Calu3 (cell line): ENCODE measurements around the gene ASTN2. TPM values are rescaled to one million over a fixed set of nuclear protein-coding genes. Genes with fewer than 3 reads are reported as not detected.
"Not testable (repeated sequence)": the region's sequence is repeated elsewhere in the genome, so short reads cannot be mapped to it uniquely, and the experiment has no call there.

Experiments
- BruUV-seq: library from RNA; stranded (reverse); fragments of 400-500 nt; replicated peaks from 2 replicates; lab custom pipeline; 2021; lab: Mats Ljungman, UMichigan
- CTCF ChIA-PET: fragments of 300-600 bp; sonication (Branson Sonifier 250); formaldehyde crosslinking; loops from one replicate; lab custom pipeline; 2022; ENCODE audit warnings: antibody characterized with exemption; lab: Charles Lee
- DNase-seq: peaks from one replicate; pipeline ENCODE4 v3.0.0; 2022
- H3K27ac Mint-ChIP-seq: one replicate; pipeline ENCODE4 v1.8.0; 2022; ENCODE audit warnings: mixed read lengths; ENCODE audit not compliant: unreplicated experiment
- H3K27me3 Mint-ChIP-seq: one replicate; pipeline ENCODE4 v1.8.0; 2022; ENCODE audit warnings: mixed read lengths; ENCODE audit not compliant: unreplicated experiment
- H3K36me3 Mint-ChIP-seq: one replicate; pipeline ENCODE4 v1.8.0; 2022; ENCODE audit warnings: mild to moderate bottlenecking, moderate library complexity, mixed read lengths; ENCODE audit not compliant: insufficient read depth, unreplicated experiment
- H3K4me1 Mint-ChIP-seq: one replicate; pipeline ENCODE4 v1.8.0; 2022; ENCODE audit warnings: mild to moderate bottlenecking, low read depth, mixed read lengths; ENCODE audit not compliant: unreplicated experiment
- H3K4me3 Mint-ChIP-seq: one replicate; pipeline ENCODE4 v1.8.0; 2022; ENCODE audit warnings: mild to moderate bottlenecking, low read depth, moderate library complexity, mixed read lengths; ENCODE audit not compliant: unreplicated experiment
- H3K9me3 Mint-ChIP-seq: one replicate; pipeline ENCODE4 v1.8.0; 2022; ENCODE audit warnings: low read depth, mixed read lengths; ENCODE audit not compliant: unreplicated experiment
- intact Hi-C: fragments of 100-400 bp; cut with micrococcal nuclease; formaldehyde crosslinking; loops from one replicate; pipeline ENCODE4 v1.10.0; 2022; ENCODE audit not compliant: unreplicated experiment
- total RNA-seq: library from RNA; stranded (reverse); gene quantifications from 2 replicates; pipeline ENCODE4 v1.2.3, GENCODE V29; 2022
- TF ChIP-seq, protein P1 (sequence below): fragments of 200-600 bp; IDR thresholded peaks from one replicate; pipeline ENCODE4 v1.8.0; 2022; ENCODE audit warnings: antibody characterized with exemption; ENCODE audit not compliant: unreplicated experiment

Gene ASTN2
- total RNA-seq, 1 experiment from 2014 or later, result 1.7 TPM

DNA sequence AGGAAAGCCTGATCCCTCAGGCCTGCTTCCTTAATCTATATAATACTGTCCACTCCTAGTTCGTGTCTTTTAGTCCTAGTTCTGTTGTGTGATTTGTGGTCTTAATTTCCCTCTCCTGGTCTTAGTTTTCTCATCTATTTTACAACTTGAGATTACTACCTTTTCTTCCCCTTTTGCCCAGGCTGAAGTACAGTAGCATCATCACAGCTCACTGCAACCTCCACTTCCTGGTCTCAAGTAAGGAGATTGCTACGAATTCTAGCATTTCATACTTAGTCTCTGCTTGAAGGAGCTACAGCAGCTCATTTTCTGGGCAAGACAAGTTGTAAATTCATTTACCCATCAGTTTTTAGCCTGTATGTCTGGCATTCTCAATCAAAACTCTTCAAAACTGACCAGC lies 722.2 kb downstream of the ASTN2 start:
- Mint-ChIP-seq H3K4me3 (no peak overlapping the region), H3K4me1 (peaks cover 11% of the 10 kb centered on the region), H3K27me3 (peaks cover 9% of the 10 kb centered on the region), H3K27ac (no peak overlapping the region), H3K36me3 (peaks cover 2% of the 10 kb centered on the region), H3K9me3 (peaks cover 3% of the 10 kb centered on the region)
- TF ChIP-seq, protein P1, sequence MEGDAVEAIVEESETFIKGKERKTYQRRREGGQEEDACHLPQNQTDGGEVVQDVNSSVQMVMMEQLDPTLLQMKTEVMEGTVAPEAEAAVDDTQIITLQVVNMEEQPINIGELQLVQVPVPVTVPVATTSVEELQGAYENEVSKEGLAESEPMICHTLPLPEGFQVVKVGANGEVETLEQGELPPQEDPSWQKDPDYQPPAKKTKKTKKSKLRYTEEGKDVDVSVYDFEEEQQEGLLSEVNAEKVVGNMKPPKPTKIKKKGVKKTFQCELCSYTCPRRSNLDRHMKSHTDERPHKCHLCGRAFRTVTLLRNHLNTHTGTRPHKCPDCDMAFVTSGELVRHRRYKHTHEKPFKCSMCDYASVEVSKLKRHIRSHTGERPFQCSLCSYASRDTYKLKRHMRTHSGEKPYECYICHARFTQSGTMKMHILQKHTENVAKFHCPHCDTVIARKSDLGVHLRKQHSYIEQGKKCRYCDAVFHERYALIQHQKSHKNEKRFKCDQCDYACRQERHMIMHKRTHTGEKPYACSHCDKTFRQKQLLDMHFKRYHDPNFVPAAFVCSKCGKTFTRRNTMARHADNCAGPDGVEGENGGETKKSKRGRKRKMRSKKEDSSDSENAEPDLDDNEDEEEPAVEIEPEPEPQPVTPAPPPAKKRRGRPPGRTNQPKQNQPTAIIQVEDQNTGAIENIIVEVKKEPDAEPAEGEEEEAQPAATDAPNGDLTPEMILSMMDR, result no peak
- CTCF ChIA-PET, result no interaction called here
- BruUV-seq, result no TSS peak
- intact Hi-C loops, result no loop called here
- DNase-seq, result no peak

DNA sequence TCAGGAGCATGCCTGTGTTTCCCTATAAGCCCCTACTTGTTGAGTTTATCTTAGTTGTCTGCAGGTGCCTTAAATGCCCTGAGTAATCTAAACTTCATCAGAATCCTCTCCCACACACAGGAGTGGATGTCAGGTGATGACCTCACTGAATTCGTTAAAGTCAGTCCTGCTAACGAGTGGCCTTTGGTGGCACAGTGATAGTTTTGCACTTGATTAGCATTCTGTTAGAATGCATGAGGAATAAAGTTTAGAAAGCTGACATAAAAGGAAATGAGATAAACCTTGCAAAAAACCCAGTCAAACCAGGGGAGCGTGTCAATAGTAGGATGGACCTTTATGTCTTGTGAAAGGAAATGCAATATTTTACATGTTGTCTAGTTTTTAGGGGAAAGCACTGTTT lies 723.2 kb downstream of the ASTN2 start:
- TF ChIP-seq, protein P1, result no peak
- no peak overlapping the region for H3K4me3 Mint-ChIP-seq
- peaks cover 12% of the 10 kb centered on the region for H3K4me1 Mint-ChIP-seq
- peaks cover 3% of the 10 kb centered on the region for H3K9me3 Mint-ChIP-seq
- intact Hi-C loops, result no loop called here
- no peak overlapping the region for H3K27ac Mint-ChIP-seq
- peaks cover 16% of the 10 kb centered on the region for H3K27me3 Mint-ChIP-seq
- peaks cover 12% of the 10 kb centered on the region for H3K36me3 Mint-ChIP-seq
- DNase-seq, result no peak
- no TSS peak for BruUV-seq
- CTCF ChIA-PET, result no interaction called here

DNA sequence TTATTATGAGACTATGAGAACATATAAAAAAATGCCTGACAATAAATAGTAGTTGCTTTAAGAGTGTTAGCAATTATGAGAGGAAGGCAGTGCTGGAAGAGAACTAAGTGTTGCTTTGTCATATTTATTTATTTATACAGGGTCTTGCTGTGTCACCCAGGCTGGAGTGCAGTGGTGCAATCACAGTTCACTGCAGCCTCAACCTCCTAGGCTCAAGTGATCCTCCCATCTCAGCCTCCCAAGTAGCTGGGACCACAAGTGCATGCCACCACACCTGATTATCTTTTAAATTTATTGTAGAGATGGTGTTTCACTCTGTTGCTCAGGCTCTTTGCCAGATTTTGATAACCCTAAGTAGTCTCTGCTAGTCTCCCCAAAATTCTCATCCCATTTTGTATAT lies 724.1 kb downstream of the ASTN2 start:
- intact Hi-C loops, DNase-seq, H3K4me3 Mint-ChIP-seq, CTCF ChIA-PET, H3K9me3 Mint-ChIP-seq, H3K27ac Mint-ChIP-seq, BruUV-seq: not testable (repeated sequence)
- Mint-ChIP-seq H3K27me3 (peaks cover 16% of the 10 kb centered on the region), H3K36me3 (peaks cover 12% of the 10 kb centered on the region), H3K4me1 (peaks cover 12% of the 10 kb centered on the region)

DNA sequence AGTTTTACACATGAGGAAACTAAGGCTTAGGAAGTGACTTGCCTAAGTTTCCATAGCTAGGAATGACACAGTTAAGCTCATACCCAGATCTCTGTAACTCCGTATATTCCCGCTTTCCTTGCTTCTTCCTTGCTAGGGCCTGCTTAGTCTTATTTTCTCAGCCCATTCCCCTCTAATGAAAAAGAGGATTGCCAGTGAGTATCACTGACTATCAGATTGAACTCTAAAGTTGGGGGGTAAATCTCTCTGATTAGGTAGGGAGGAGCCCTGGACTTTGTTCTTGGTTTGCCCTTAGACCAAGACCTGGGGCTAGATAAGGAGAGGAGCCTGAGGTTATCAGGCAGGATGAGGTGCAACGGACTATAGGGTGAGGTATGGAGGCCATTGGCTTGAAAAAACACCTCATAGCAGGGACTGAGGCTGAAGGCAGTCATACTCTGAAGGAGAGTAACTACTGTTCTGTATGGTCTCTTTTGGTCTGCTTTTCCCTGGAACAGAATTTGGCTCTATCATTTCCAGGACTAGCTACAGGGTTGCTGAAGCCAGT lies 725.3 kb downstream of the ASTN2 start:
- no peak overlapping the region for H3K4me3 Mint-ChIP-seq
- intact Hi-C loops, result no loop called here
- TF ChIP-seq, protein P1, result no peak
- no TSS peak for BruUV-seq
- peaks cover 16% of the 10 kb centered on the region for H3K27me3 Mint-ChIP-seq
- H3K4me1 Mint-ChIP-seq, result peaks cover 12% of the 10 kb centered on the region
- H3K27ac Mint-ChIP-seq, result no peak overlapping the region
- no peak for DNase-seq
- CTCF ChIA-PET, result no interaction called here
- H3K9me3 Mint-ChIP-seq, result no peaks in the 10 kb centered on the region
- H3K36me3 Mint-ChIP-seq, result peaks cover 12% of the 10 kb centered on the region

DNA sequence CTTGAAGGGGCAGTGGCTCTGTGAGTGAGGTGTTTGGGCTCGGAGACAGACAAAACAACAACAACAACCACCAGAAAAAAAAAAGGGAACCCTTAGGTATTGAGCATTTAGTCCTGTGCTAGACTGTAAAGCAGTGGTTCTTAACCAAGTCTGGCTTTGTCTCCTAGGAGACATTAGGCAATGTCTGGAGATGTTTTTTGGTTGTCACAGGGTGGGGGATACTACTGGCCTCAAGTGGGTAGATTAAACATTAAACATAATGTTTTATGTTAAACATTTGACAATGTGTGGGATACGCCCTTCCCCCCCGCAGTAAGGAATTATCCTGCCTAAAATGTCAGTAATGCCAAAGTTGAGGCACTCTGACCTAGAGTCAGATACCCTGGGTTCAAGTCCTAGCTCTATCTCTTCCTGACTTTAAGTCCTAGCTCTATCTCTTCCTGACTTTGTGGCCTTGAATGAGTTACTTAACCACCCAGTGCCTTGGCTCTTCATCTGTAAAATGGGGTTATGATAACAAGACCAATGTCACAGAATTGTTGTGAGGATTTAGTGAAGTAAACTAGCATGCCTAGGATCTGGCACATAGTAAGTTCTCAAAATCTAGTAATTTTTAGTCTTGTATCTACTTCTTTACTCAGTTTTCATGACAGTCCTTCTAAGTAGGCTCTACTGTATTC lies 725.9 kb downstream of the ASTN2 start:
- H3K4me1 Mint-ChIP-seq, result peaks cover 12% of the 10 kb centered on the region
- CTCF ChIA-PET, result no interaction called here

More for the DNA sequence above, 725.9 kb downstream of the ASTN2 start:
- peaks cover 16% of the 10 kb centered on the region for H3K27me3 Mint-ChIP-seq
- DNase-seq, result no peak
- no TSS peak for BruUV-seq
- no peak overlapping the region for H3K27ac Mint-ChIP-seq
- no peaks in the 10 kb centered on the region for H3K9me3 Mint-ChIP-seq
- TF ChIP-seq, protein P1, result no peak
- H3K36me3 Mint-ChIP-seq, result peaks cover 12% of the 10 kb centered on the region
- no peak overlapping the region for H3K4me3 Mint-ChIP-seq
- intact Hi-C loops, result no loop called here
